ENCODE results near the gene SLC12A8. TPM values are rescaled to one million over a fixed set of nuclear protein-coding genes. Genes with fewer than 3 reads are reported as not detected.

Gene SLC12A8
- total RNA-seq, 2 experiments from 2014 or later = 1.1 to 1.6 TPM

DNA sequence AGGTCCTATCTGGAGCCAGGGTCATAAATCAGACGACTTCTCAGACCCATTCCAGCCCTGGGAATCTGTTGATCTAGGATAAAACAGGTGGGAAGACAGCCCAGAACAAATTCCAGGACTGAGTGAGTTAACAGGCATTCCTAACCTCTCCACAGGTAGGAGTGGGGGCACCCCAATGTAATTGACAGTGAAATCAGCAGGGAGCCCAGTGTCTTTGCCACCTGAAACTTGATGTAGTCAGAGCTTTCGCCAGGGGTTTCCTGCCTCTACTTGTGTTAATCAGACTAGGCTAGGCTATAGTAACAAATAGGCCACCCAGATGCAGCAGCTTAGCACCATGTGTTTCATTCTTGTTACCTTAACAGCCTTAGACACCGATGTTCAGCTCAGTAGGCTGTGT is 154.0 kb downstream of the SLC12A8 start:
- Mint-ChIP-seq H3K9me3 (no peaks in the 10 kb centered on the region), H3K27ac (no peak overlapping the region), H3K4me3 (no peak overlapping the region), H3K27me3 (peaks cover 14% of the 10 kb centered on the region), H3K4me1 (ENCODE audit: low read depth) (peaks cover 13% of the 10 kb centered on the region), H3K36me3 (ENCODE audit: low read depth) (no peaks in the 10 kb centered on the region)
- no peak for TF ChIP-seq CTCF (IDR thresholded peaks at IDR 0.05)
- DNase-seq (no peak), ATAC-seq (no peak)
- intact Hi-C loops (cut with micrococcal nuclease) = loop anchor here (10.0 kb wide), 1 partner anchor 296 kb away; no protein-coding TSS in a partner anchor
- POLR2A ChIA-PET = no interaction called here
- CTCF ChIA-PET = no interaction called here

GRCh38 chr3:125057186-125057850 is 155.2 kb downstream of the SLC12A8 start:
- no peak for TF ChIP-seq CTCF (IDR thresholded peaks at IDR 0.05)
- DNase-seq = no peak
- CTCF ChIA-PET = interaction anchor here (0.9 to 1.4 kb wide), 4 partner anchors 61 to 85 kb away, joined by 3 to 4 read pairs (median 3); no protein-coding TSS in a partner anchor
- Mint-ChIP-seq H3K27me3 (peaks cover 13% of the 10 kb centered on the region), H3K36me3 (ENCODE audit: low read depth) (no peaks in the 10 kb centered on the region), H3K27ac (no peak overlapping the region), H3K9me3 (no peaks in the 10 kb centered on the region), H3K4me1 (ENCODE audit: low read depth) (peaks cover 26% of the 10 kb centered on the region), H3K4me3 (no peak overlapping the region)
- ATAC-seq = no peak
- intact Hi-C loops (cut with micrococcal nuclease) = loop anchor here (10.0 kb wide), 1 partner anchor 297 kb away; no protein-coding TSS in a partner anchor
- POLR2A ChIA-PET = no interaction called here

DNA sequence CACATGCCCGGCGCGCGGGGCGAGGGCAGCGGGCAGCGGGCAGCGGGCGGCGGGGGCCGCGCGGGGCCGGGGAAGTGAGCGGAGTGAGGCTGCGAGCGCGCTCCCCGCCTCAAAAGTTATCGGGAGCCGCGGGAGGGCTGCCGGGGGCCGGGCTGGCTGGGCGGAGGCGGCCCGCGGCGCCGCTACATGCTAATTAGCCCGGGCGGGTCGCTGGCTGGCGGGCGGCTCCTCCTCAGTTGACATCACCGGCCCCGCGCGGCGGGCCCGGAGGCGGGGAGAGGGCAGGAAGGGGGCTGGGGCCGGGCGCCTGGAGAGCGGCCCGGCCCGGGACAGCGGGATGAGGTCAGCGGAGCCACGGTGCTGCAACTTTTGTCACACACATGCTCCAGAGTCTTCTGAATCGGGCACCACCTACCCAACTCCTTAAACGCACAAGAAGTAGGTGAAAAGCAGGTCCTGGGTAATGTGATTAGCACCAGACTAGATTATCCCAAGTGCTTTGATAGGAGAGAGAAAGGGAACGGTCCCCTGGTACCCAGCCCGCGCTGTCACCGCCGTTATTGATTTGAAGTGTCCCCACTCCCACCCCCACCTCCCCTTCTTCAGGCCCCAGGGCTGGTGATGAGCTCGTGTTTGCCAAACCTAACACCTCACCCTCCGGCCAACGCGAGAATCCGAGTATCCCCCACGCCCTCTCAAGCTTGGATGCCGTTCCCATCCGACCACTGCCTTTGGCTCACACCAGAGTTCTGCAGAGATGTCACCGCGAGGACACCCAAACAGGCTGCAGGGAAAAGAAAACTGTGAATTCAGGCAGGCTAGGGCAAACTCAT is 156.4 kb downstream of the SLC12A8 start, which contains the start of gene HEG1:
TSS of gene HEG1 (minus strand) at position 85 of the 833 bp plus-strand sequence. CDS start 107 bp downstream, outside the sequence.
- H3K9me3 Mint-ChIP-seq = no peaks in the 10 kb centered on the region
- peaks cover 9% of the 10 kb centered on the region for H3K27me3 Mint-ChIP-seq
- peak within 1 kb of the TSS; percentile 77 for H3K27ac Mint-ChIP-seq
- peak within 1 kb of the TSS; percentile 78 for H3K4me3 Mint-ChIP-seq
- CTCF ChIA-PET = interaction anchor here (0.7 to 1.1 kb wide), 2 partner anchors 70 to 177 kb away, joined by 3 read pairs; no protein-coding TSS in a partner anchor
- TF ChIP-seq CTCF (IDR thresholded peaks at IDR 0.05) = no peak
- POLR2A ChIA-PET = no interaction called here
- intact Hi-C loops (cut with micrococcal nuclease) = loop anchor here (10.0 kb wide), 1 partner anchor 299 kb away; no protein-coding TSS in a partner anchor
- peaks cover 35% of the 10 kb centered on the region for H3K4me1 Mint-ChIP-seq (ENCODE audit: low read depth)
- no peaks in the 10 kb centered on the region for H3K36me3 Mint-ChIP-seq (ENCODE audit: low read depth)
- peak; percentile 84 for DNase-seq
- ATAC-seq = peak; percentile 63

- Mint-ChIP-seq H3K36me3 (ENCODE audit: low read depth) (peaks cover 4% of the 10 kb centered on the region), H3K27ac (peak overlapping the region; percentile 77), H3K9me3 (no peaks in the 10 kb centered on the region), H3K4me3 (peak overlapping the region; percentile 78), H3K4me1 (ENCODE audit: low read depth) (peaks cover 42% of the 10 kb centered on the region), H3K27me3 (peaks cover 5% of the 10 kb centered on the region)
- ATAC-seq (peak; percentile 2), DNase-seq (peak; percentile 31)
- POLR2A ChIA-PET = interaction anchor here (0.6 kb wide), 1 partner anchor 91 kb away, joined by 3 read pairs; no protein-coding TSS in a partner anchor
- intact Hi-C loops (cut with micrococcal nuclease) = loop anchor here (10.0 kb wide), 1 partner anchor 299 kb away; no protein-coding TSS in a partner anchor
- TF ChIP-seq CTCF (IDR thresholded peaks at IDR 0.05) = no peak
- CTCF ChIA-PET = interaction anchor here (0.7 kb wide), 1 partner anchor 177 kb away, joined by 3 read pairs; no protein-coding TSS in a partner anchor
Observed at GRCh38 chr3:125055331-125055912, 157.1 kb downstream of the SLC12A8 start.
